WERI-Rb-1 (cell line): ENCODE data around the gene LYL1.

ENCODE experiments used
- DNase-seq: peaks from one replicate; pipeline ENCODE4 v3.0.0-alpha.2; 2020
- H3K27ac ChIP-seq: fragments of 250-450 bp; sonication (Bioruptor Pico); 2 replicates; pipeline ENCODE4 v1.5.1; 2020; ENCODE audit warnings: mild to moderate bottlenecking, moderate library complexity
- H3K27me3 ChIP-seq: fragments of 250-450 bp; sonication (Bioruptor Pico); 2 replicates; pipeline ENCODE4 v1.5.1; 2021; ENCODE audit warnings: mild to moderate bottlenecking, low read depth, moderate library complexity; ENCODE audit not compliant: insufficient read depth, severe bottlenecking
- H3K36me3 ChIP-seq: fragments of 250-450 bp; sonication (Bioruptor Pico); 2 replicates; pipeline ENCODE4 v1.5.1; 2020; ENCODE audit warnings: mild to moderate bottlenecking, moderate library complexity
- H3K4me3 ChIP-seq: 2 replicates; pipeline ENCODE4 v1.5.1; 2011; ENCODE audit warnings: low read depth, mild to moderate bottlenecking, control low read depth, low read length
- H3K9me3 ChIP-seq: fragments of 250-450 bp; sonication (Bioruptor Pico); 2 replicates; pipeline ENCODE4 v1.5.1; 2021; ENCODE audit warnings: mild to moderate bottlenecking, moderate library complexity; ENCODE audit not compliant: severe bottlenecking
- TF ChIP-seq, protein P1 (sequence below): IDR thresholded peaks from 2 replicates; pipeline ENCODE4 v1.5.1; 2011; ENCODE audit warnings: low read depth, mild to moderate bottlenecking, control low read depth, inconsistent platforms, low read length

Gene LYL1

DNA sequence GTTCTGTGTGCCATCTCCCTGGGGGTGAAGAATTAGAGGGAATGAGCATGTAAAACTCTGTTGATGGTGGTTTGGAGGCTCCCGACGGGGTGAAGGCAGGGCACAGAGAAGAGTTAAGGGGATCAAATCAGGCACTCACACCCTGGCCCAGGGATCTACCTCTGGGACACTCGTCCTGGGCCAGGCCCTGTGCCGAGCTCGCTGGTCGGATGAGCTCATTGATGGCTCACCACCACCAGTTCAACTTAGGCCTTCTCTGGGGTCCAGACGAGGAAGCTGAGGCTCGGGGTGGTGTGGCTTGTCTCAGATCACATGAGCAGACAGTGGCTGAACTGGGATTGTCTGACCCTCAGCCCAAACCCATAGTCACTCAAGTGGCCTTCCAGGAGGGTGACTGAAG is 17.0 kb upstream of the LYL1 start:
- TF ChIP-seq, protein P1, sequence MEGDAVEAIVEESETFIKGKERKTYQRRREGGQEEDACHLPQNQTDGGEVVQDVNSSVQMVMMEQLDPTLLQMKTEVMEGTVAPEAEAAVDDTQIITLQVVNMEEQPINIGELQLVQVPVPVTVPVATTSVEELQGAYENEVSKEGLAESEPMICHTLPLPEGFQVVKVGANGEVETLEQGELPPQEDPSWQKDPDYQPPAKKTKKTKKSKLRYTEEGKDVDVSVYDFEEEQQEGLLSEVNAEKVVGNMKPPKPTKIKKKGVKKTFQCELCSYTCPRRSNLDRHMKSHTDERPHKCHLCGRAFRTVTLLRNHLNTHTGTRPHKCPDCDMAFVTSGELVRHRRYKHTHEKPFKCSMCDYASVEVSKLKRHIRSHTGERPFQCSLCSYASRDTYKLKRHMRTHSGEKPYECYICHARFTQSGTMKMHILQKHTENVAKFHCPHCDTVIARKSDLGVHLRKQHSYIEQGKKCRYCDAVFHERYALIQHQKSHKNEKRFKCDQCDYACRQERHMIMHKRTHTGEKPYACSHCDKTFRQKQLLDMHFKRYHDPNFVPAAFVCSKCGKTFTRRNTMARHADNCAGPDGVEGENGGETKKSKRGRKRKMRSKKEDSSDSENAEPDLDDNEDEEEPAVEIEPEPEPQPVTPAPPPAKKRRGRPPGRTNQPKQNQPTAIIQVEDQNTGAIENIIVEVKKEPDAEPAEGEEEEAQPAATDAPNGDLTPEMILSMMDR, result no peak
- Histone ChIP-seq H3K36me3 (peaks cover 44% of the 10 kb centered on the region), H3K27me3 (no peaks in the 10 kb centered on the region), H3K4me3 (no peak overlapping the region), H3K27ac (no peak overlapping the region), H3K9me3 (no peaks in the 10 kb centered on the region)
- no peak for DNase-seq

- Histone ChIP-seq H3K27me3 (no peaks in the 10 kb centered on the region), H3K4me3 (peak overlapping the region; percentile 94), H3K9me3 (no peaks in the 10 kb centered on the region), H3K27ac (peak overlapping the region; percentile 97), H3K36me3 (peaks cover 46% of the 10 kb centered on the region)
- TF ChIP-seq, protein P1, result no peak
- peak; percentile 90 for DNase-seq
Measured at GRCh38 chr19:13118424-13119193, 16.0 kb upstream of the LYL1 start.

DNA sequence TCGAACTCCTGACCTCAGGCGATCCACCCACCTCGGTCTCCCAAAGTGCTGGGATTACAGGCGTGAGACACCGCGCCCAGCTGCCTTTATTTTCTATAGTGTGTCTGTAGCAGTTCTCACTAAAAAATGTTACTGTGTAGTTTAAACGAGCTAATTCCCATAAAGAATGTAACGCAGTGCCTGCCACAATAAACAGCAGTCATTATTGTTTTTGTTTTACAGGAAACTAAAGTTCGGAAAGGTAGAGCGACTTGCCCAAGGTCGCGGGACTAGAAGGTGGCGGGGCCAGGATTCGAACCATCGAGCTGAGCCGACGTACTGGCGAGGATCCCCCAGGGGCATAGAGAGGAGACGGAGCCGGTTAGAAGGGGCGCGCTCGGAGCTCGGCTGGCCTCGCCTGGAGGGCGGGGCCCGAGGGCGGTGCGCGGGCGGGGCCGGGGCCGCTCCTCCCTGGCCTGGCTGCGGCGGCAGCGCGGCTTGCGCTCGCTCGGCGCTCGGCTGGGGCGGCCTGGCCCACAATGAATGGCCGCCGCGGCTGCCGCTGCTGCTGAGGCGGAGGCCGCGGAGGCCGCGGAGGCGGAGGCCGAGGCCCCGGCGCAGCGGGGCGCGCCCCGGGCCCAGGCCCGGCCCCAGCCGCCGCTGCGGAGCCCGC is 15.2 kb upstream of the LYL1 start, which contains the start of gene NACC1:
Gene NACC1, plus strand, starts transcription at position 493 of the 652 bp plus-strand sequence. CDS start 16,944 bp downstream, outside the sequence.
- Histone ChIP-seq H3K36me3 (peaks cover 49% of the 10 kb centered on the region), H3K27me3 (no peaks in the 10 kb centered on the region), H3K27ac (peak within 1 kb of the TSS; percentile 97), H3K9me3 (no peaks in the 10 kb centered on the region), H3K4me3 (peak within 1 kb of the TSS; percentile 96)
- DNase-seq, result peak; percentile 89
- TF ChIP-seq, protein P1, result no peak

DNA sequence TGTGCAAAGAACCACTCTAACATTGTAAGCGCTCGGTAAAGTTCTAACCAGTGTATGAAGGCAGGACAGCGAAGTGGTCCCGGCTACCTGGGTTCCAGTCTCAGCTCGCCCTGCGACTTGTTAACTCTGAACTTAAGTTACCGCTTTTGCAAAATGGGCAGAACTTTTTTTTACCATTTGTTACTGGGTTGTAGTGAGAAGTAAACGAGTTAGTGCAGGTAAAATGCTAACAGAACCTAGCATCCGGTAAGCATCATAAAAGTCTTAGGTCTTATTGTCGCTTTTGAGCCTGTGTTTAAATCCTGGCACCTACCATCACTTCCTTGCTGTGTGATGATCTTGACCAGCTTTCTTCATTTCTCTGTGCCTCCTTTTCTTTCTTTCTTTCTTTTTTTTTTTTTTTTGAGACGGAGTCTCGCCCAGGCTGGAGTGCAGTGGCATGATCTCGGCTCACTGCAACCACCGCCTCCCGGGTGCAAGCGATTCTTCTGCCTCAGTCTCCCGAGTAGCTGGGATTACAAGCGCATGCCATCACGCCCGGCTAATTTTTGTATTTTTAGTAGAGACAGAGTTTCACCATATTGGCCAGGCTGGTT is 14.6 kb upstream of the LYL1 start:
- H3K27ac ChIP-seq, result peak overlapping the region; percentile 88

GRCh38 chr19:13116282-13117175 is 13.9 kb upstream of the LYL1 start, which contains the start of gene TRMT1:
Gene TRMT1, minus strand, starts transcription at chr19:13116740. Its CDS starts 341 bp downstream, at chr19:13116399.
- DNase-seq, result peak; percentile 95
- H3K9me3 ChIP-seq, result no peaks in the 10 kb centered on the region
- H3K27me3 ChIP-seq, result no peaks in the 10 kb centered on the region
- H3K27ac ChIP-seq, result peak within 1 kb of the TSS; percentile 88
- H3K36me3 ChIP-seq, result peaks cover 55% of the 10 kb centered on the region
- peak within 1 kb of the TSS; percentile 96 for H3K4me3 ChIP-seq
- TF ChIP-seq, protein P1, result no peak

More for the DNA sequence above, 14.6 kb upstream of the LYL1 start:
- DNase-seq, result no peak
- H3K9me3 ChIP-seq, result no peaks in the 10 kb centered on the region
- peak overlapping the region; percentile 96 for H3K4me3 ChIP-seq
- TF ChIP-seq, protein P1, result no peak
- H3K27me3 ChIP-seq, result no peaks in the 10 kb centered on the region
- peaks cover 55% of the 10 kb centered on the region for H3K36me3 ChIP-seq
